ENCODE measurements around the gene ZG16.

The ZG16 gene

DNA sequence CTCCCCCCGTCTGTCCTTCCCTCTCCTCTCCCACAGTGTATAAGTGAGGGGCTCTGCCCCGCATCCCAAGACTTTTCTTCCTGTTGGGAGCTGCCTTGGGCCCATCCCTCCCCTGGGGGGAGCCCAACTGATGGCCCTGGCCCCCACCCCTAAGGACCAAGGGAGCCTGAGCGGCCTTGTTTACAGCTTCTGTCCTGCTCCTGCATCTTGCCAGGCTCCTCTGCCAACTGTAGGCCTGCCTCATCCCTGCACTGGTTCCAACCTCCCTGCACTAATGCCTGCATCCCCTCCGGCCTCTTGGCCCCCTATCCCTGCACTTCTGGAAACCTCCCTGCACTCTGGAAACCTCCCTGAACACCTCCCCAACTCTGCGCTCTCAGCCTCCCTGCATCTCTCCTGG is 36.5 kb downstream of the ZG16 start:
- ATAC-seq (replicated peaks), result no peak
- Mint-ChIP-seq H3K9me3 (no peaks in the 10 kb centered on the region), H3K27ac (no peak overlapping the region), H3K27me3 (peaks cover 0 to 15% of the 10 kb centered on the region in 2 donors), H3K4me1 (peaks cover 54 to 88% of the 10 kb centered on the region in 2 donors), H3K36me3 (peaks cover 35 to 43% of the 10 kb centered on the region in 2 donors), H3K4me3 (peak overlapping the region; percentile 89 to 97)
- DNase-seq, result no peak

GRCh38 chr16:29815032-29815721 is 37.1 kb downstream of the ZG16 start:
- no peak for ATAC-seq (replicated peaks)
- Mint-ChIP-seq H3K4me1 (peaks cover 53 to 88% of the 10 kb centered on the region in 2 donors), H3K36me3 (peaks cover 32 to 41% of the 10 kb centered on the region in 2 donors), H3K27me3 (peaks cover 0 to 15% of the 10 kb centered on the region in 2 donors), H3K4me3 (peak overlapping the region; percentile 89 to 97), H3K27ac (peak overlapping the region; percentile 65), H3K9me3 (no peaks in the 10 kb centered on the region)
- DNase-seq, result no peak

DNA sequence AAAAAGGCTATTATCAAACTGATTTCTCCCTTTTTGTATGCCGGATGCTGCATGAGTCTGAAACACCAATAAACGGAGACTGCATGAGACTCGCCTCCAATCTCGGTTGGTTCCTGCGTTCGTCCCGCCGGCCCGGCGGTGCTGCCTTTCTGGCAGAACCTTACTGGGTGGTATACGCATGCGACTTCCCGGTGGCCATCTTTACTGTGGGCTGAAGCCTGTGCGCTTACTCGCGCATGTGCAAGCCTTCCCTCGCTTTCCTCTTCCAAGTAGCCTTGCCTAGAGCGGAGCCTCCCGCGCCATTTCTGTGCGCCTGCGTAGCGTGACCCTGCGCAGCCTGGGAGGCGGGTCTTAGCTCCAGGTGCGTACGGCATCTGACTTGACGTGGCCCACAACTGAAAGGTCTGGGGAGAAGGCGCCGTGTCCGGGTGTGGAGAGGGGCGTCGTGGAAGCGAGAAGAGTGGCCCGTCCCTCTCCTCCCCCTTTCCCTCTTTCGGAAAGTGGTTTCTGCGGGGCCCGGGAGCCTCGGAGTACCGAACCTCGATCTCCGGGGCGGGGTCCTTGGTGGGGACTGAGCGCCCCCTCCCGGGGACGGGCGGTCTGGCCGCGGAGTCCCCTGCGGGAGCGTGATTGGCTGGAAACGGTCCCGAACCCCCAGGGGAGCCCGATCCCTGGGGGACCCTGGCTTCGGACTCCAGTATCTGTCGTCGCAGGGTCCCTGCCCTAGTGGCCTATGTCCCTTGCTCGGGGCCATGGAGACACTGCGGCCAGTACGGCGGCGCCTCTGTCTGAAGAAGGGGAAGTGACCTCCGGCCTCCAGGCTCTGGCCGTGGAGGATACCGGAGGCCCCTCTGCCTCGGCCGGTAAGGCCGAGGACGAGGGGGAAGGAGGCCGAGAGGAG is 38.0 kb downstream of the ZG16 start, which contains the start of gene PAGR1:
Gene PAGR1, plus strand, starts transcription at position 360 of the 901 bp plus-strand sequence. Its CDS starts 374 bp downstream, at position 734.
- H3K4me1 Mint-ChIP-seq, result peaks cover 45 to 85% of the 10 kb centered on the region in 2 donors
- H3K27me3 Mint-ChIP-seq, result peaks cover 0 to 15% of the 10 kb centered on the region in 2 donors
- ATAC-seq (replicated peaks) (peak; percentile 71 to 78), DNase-seq (peak; percentile 99)
- H3K9me3 Mint-ChIP-seq, result no peaks in the 10 kb centered on the region
- H3K36me3 Mint-ChIP-seq, result peaks cover 30 to 41% of the 10 kb centered on the region in 2 donors
- peak within 1 kb of the TSS; percentile 99 for H3K27ac Mint-ChIP-seq
- H3K4me3 Mint-ChIP-seq, result peak within 1 kb of the TSS; percentile 89 to 97

- peak overlapping the region; percentile 99 for H3K27ac Mint-ChIP-seq
- H3K9me3 Mint-ChIP-seq, result no peaks in the 10 kb centered on the region
- peaks cover 40 to 82% of the 10 kb centered on the region in 2 donors for H3K4me1 Mint-ChIP-seq
- peak overlapping the region; percentile 89 to 97 for H3K4me3 Mint-ChIP-seq
- peak; percentile 27 to 29 for ATAC-seq (replicated peaks)
- DNase-seq, result peak; percentile 55
- peaks cover 0 to 10% of the 10 kb centered on the region in 2 donors for H3K27me3 Mint-ChIP-seq
- peaks cover 29 to 39% of the 10 kb centered on the region in 2 donors for H3K36me3 Mint-ChIP-seq
Measured at GRCh38 chr16:29816694-29817441, 38.8 kb downstream of the ZG16 start.

- DNase-seq (no peak), ATAC-seq (replicated peaks) (no peak)
- H3K4me3 Mint-ChIP-seq, result peak overlapping the region; percentile 68 to 77
- no peaks in the 10 kb centered on the region for H3K27me3 Mint-ChIP-seq
- no peak overlapping the region for H3K27ac Mint-ChIP-seq
- H3K4me1 Mint-ChIP-seq, result peaks cover 43 to 83% of the 10 kb centered on the region in 2 donors
- no peaks in the 10 kb centered on the region for H3K9me3 Mint-ChIP-seq
- H3K36me3 Mint-ChIP-seq, result peaks cover 36 to 42% of the 10 kb centered on the region in 2 donors
Measured at GRCh38 chr16:29818082-29818481, 40.0 kb downstream of the ZG16 start.

- Mint-ChIP-seq H3K27me3 (no peaks in the 10 kb centered on the region), H3K4me3 (peak overlapping the region; percentile 96 to 98), H3K9me3 (no peaks in the 10 kb centered on the region), H3K27ac (peak overlapping the region; percentile 4), H3K4me1 (peaks cover 39 to 74% of the 10 kb centered on the region in 2 donors), H3K36me3 (peaks cover 36 to 42% of the 10 kb centered on the region in 2 donors)
- no peak for ATAC-seq (replicated peaks)
- no peak for DNase-seq
Measured at GRCh38 chr16:29819506-29819905, 41.5 kb downstream of the ZG16 start.

DNA sequence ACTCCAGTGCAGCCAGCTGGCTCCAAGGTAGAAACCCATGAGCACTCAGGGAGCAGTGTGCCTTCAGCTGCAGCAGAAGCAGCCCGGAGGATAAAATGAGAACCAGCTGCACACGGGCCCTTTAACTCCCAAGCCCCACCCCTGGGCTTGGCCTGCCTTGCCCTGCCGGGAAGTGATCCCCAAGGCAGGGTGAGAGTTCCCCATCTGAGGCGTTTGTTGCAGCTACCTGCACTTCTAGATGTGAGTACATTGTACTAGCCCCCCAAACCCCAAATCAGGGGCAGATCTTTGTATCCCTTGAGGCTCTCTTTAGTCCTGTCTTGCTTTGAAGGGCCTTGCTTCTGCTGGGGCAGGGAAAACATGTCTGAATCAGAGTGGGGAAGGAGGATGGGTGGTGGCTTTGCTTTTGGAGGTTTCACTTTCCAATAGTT is 42.2 kb downstream of the ZG16 start, which contains the start of gene MVP:
Gene MVP, plus strand, starts transcription at position 192 of the 431 bp plus-strand sequence. CDS start 10,088 bp downstream, outside the sequence.
- H3K36me3 Mint-ChIP-seq, result peaks cover 39 to 46% of the 10 kb centered on the region in 2 donors
- DNase-seq, result peak; percentile 54
- H3K27ac Mint-ChIP-seq, result peak within 1 kb of the TSS; percentile 95
- peaks cover 36 to 73% of the 10 kb centered on the region in 2 donors for H3K4me1 Mint-ChIP-seq
- peak within 1 kb of the TSS; percentile 96 to 98 for H3K4me3 Mint-ChIP-seq
- H3K9me3 Mint-ChIP-seq, result no peaks in the 10 kb centered on the region
- no peaks in the 10 kb centered on the region for H3K27me3 Mint-ChIP-seq
- ATAC-seq (replicated peaks), result peak; percentile 35 to 38

DNA sequence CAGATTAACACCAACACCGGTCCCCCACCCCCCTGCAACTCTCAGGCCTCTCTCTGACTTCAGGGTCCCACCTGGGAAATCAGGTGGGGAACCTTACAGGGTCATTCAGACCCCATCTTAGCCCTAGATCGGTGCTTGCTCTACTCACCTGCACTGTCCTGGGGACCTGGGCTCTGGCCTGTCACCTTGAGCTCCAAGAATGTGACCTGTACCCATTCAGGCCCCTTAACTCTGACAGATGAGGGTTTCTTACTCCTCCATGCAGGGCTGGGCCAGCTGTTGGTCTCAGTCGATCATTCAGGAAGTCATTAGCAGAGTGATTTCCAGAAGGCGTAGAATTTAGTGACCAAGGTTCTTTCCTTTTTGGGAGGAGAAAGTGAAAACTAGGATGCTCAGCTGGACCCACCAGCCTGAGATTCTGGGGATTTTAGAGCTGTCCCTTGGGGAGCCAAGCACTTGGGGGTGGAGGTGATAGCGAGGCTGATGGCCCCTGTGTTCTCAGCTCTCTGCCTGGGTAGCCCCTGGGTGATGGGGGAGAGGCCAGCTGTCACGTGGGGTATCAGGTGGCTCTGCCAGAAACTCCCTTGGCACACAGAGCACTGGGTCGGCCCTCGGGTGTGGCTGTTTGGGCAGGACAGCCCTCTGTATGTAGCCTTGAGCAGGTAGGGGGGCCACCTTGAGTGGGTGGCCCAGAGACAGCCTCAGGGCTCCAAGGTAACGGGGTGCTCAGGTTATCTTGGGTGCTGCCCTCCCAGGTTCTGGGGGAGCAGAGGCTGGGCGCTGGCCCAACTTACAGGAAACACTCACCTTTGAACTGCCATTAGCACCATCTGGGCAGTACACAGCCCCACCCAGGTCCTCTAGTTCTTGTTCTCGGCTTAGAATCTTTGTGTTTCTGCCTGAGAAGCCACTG is 42.9 kb downstream of the ZG16 start:
- ATAC-seq (replicated peaks) (peak; percentile 63 to 68), DNase-seq (peak; percentile 63)
- H3K27me3 Mint-ChIP-seq, result no peaks in the 10 kb centered on the region
- no peaks in the 10 kb centered on the region for H3K9me3 Mint-ChIP-seq
- H3K4me3 Mint-ChIP-seq, result peak overlapping the region; percentile 96 to 98
- H3K4me1 Mint-ChIP-seq, result peaks cover 37 to 76% of the 10 kb centered on the region in 2 donors
- peaks cover 41 to 49% of the 10 kb centered on the region in 2 donors for H3K36me3 Mint-ChIP-seq
- peak overlapping the region; percentile 95 for H3K27ac Mint-ChIP-seq

DNA sequence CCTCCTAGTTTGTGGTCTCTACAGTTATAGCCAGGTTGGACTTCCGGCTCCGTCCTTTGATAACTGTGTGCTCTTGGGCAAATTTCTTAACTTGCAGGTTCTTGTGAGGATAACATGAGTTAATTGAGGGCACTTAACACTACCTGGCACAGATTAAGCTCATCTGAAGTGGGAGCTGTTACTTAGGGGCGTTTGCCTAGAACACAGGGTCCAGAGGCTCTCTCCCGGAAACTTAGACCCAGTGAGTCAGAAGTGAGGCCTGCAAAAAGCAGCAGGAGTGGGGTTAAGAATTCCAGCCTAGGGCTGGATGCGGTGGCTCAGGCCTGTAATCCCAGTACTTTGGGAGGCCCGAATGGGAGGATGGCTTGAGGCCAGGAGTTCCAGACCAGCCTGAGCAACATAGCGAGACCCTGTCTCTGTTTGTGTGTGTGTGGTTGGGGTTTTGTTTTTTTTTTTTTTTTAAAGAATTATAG is 43.6 kb downstream of the ZG16 start:
- Mint-ChIP-seq H3K4me3 (peak overlapping the region; percentile 96 to 98), H3K4me1 (peaks cover 36 to 74% of the 10 kb centered on the region in 2 donors), H3K36me3 (peaks cover 39 to 46% of the 10 kb centered on the region in 2 donors), H3K9me3 (no peaks in the 10 kb centered on the region), H3K27ac (peak overlapping the region; percentile 95), H3K27me3 (no peaks in the 10 kb centered on the region)
- no peak for ATAC-seq (replicated peaks)
- DNase-seq, result no peak

DNA sequence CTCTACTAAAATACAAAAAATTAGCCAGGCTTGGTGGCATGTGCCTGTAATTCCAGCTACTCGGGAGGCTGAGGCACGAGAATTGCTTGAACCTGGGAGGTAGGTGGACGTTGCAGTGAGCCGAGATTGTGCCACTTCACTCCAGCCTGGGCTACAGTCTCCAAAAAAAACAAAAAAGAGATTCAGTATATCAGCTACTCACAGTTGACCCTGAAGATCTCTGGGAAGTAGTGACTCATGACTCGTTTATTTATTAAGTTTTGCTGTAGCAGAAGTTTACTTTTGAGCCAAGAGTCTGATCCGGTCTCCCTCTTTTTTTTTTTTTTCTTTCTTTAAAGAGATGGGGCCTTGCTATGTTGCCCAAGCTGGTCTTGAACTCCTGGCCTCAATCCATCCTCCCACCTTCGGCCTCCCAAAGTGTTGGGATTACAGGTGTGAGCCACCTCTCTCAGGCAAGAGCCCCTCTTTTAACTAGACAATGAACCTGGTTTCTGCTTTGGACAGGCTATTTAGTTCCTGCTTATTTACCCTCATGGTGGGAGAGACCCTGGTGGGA is 46.6 kb downstream of the ZG16 start:
- Mint-ChIP-seq H3K27ac (peak overlapping the region; percentile 53), H3K36me3 (peaks cover 23 to 26% of the 10 kb centered on the region in 2 donors), H3K4me3 (peak overlapping the region in 1 of 2 donors; percentile 15), H3K4me1 (peaks cover 19 to 50% of the 10 kb centered on the region in 2 donors), H3K27me3 (no peaks in the 10 kb centered on the region), H3K9me3 (no peaks in the 10 kb centered on the region)
- DNase-seq (no peak), ATAC-seq (replicated peaks) (no peak)

GRCh38 chr16:29825145-29826044 is 47.3 kb downstream of the ZG16 start:
- ATAC-seq (replicated peaks), result peak; percentile 22 to 52
- Mint-ChIP-seq H3K27me3 (no peaks in the 10 kb centered on the region), H3K4me3 (peak overlapping the region; percentile 15 to 25), H3K4me1 (peaks cover 21 to 43% of the 10 kb centered on the region in 2 donors), H3K27ac (peak overlapping the region; percentile 53), H3K9me3 (no peaks in the 10 kb centered on the region), H3K36me3 (peaks cover 26 to 28% of the 10 kb centered on the region in 2 donors)
- no peak for DNase-seq

- no peak overlapping the region for H3K4me3 Mint-ChIP-seq
- no peaks in the 10 kb centered on the region for H3K9me3 Mint-ChIP-seq
- no peak overlapping the region for H3K27ac Mint-ChIP-seq
- peaks cover 21 to 37% of the 10 kb centered on the region in 2 donors for H3K4me1 Mint-ChIP-seq
- ATAC-seq (replicated peaks) (no peak), DNase-seq (no peak)
- peaks cover 26 to 30% of the 10 kb centered on the region in 2 donors for H3K36me3 Mint-ChIP-seq
- no peaks in the 10 kb centered on the region for H3K27me3 Mint-ChIP-seq
Measured at GRCh38 chr16:29826342-29826695, 48.3 kb downstream of the ZG16 start.
